Neural cell (in vitro differentiated cells): ENCODE data around the gene APP. TPM values are rescaled to one million over a fixed set of nuclear protein-coding genes. Genes with fewer than 3 reads are reported as not detected.

ENCODE experiments used
- H2AFZ ChIP-seq: fragments of 200-600, 300-800 bp; sonication (generic), shearing (Covaris generic); 2 replicates; pipeline ENCODE4 v1.6.0; 2014; ENCODE audit warnings: low read depth, mild to moderate bottlenecking, antibody characterized with exemption, low read length, moderate library complexity
- H3F3A ChIP-seq: fragments of 200-600 bp; shearing (Covaris generic); 2 replicates; pipeline ENCODE4 v1.6.1; 2016; ENCODE audit warnings: mild to moderate bottlenecking, moderate library complexity, mixed read lengths, antibody characterized with exemption, low read length; ENCODE audit not compliant: insufficient read depth, poor library complexity, severe bottlenecking
- H3K27ac ChIP-seq: fragments of 200-600, 300-800 bp; sonication (generic), shearing (Covaris generic); 2 replicates; pipeline ENCODE4 v1.5.1; 2014; ENCODE audit warnings: mild to moderate bottlenecking, low read length, moderate library complexity
- H3K27me3 ChIP-seq: fragments of 300-800, 200-600 bp; sonication (generic), shearing (Covaris generic); 2 replicates; pipeline ENCODE4 v1.6.0; 2014; ENCODE audit warnings: mild to moderate bottlenecking, low read depth, low read length, moderate library complexity; ENCODE audit not compliant: insufficient read depth
- H3K36me3 ChIP-seq: fragments of 300-800, 200-600 bp; sonication (generic), shearing (Covaris generic); 2 replicates; pipeline ENCODE4 v1.5.1; 2014; ENCODE audit warnings: mild to moderate bottlenecking, antibody characterized with exemption, low read length, moderate library complexity; ENCODE audit not compliant: insufficient read depth
- H3K4me2 ChIP-seq: fragments of 300-800, 200-600 bp; sonication (generic), shearing (Covaris generic); 2 replicates; pipeline ENCODE4 v1.6.0; 2014; ENCODE audit warnings: mild to moderate bottlenecking, low read length
- H3K4me3 ChIP-seq: fragments of 300-800, 200-600 bp; sonication (generic), shearing (Covaris generic); 2 replicates; pipeline ENCODE4 v1.5.1; 2014; ENCODE audit warnings: mild to moderate bottlenecking, low read length, moderate library complexity
- H3K79me2 ChIP-seq: fragments of 200-600 bp; shearing (Covaris generic); replicated peaks from 2 replicates; pipeline ENCODE4 v1.6.0; 2014; ENCODE audit warnings: mild to moderate bottlenecking, low read length, moderate library complexity; ENCODE audit not compliant: insufficient read depth
- H3K9ac ChIP-seq: fragments of 300-800, 200-600 bp; sonication (generic), shearing (Covaris generic); 2 replicates; pipeline ENCODE4 v1.6.1; 2016; ENCODE audit warnings: mild to moderate bottlenecking, low read length, mixed read lengths
- H3K9me2 ChIP-seq: fragments of 200-600 bp; shearing (Covaris generic); 2 replicates; pipeline ENCODE4 v1.6.1; 2016; ENCODE audit warnings: mild to moderate bottlenecking, low read length, mixed read lengths; ENCODE audit not compliant: insufficient read depth
- H3K9me3 ChIP-seq: fragments of 200-600, 300-800 bp; sonication (generic), shearing (Covaris generic); 2 replicates; pipeline ENCODE4 v1.6.1; 2016; ENCODE audit warnings: mild to moderate bottlenecking, mixed run types, low read length, moderate library complexity, mixed read lengths
- H4K20me1 ChIP-seq: fragments of 200-600 bp; shearing (Covaris generic); 2 replicates; pipeline ENCODE4 v1.6.1; 2016; ENCODE audit warnings: mild to moderate bottlenecking, mixed run types; ENCODE audit not compliant: insufficient read depth
- EP300 ChIP-seq: fragments of 450-650 bp; conservative IDR thresholded peaks from 2 replicates; pipeline ENCODE4 v1.6.1; 2014; ENCODE audit warnings: antibody characterized with exemption, mild to moderate bottlenecking, moderate library complexity; ENCODE audit not compliant: poor library complexity, severe bottlenecking
- EZH2 ChIP-seq: fragments of 200-600, 300-800 bp; shearing (Covaris generic), sonication (generic); IDR thresholded peaks from 2 replicates; pipeline ENCODE4 v1.6.1; 2014; ENCODE audit warnings: antibody characterized with exemption, low read length, borderline replicate concordance, mild to moderate bottlenecking; ENCODE audit not compliant: insufficient read depth, poor library complexity, severe bottlenecking
- MXI1 ChIP-seq: fragments of 450-650 bp; conservative IDR thresholded peaks from 2 replicates; pipeline ENCODE4 v1.6.1; 2014; ENCODE audit warnings: antibody characterized with exemption, mild to moderate bottlenecking; ENCODE audit not compliant: poor library complexity, severe bottlenecking
- POLR2AphosphoS5 ChIP-seq: IDR thresholded peaks from 2 replicates; pipeline ENCODE4 v1.6.1; 2012
- RAD21 ChIP-seq: fragments of 450-650 bp; conservative IDR thresholded peaks from 2 replicates; pipeline ENCODE4 v1.6.1; 2014; ENCODE audit warnings: antibody characterized with exemption, mild to moderate bottlenecking, moderate library complexity
- SMC3 ChIP-seq: fragments of 450-650 bp; conservative IDR thresholded peaks from 2 replicates; pipeline ENCODE4 v1.6.1; 2014; ENCODE audit warnings: antibody characterized with exemption, mild to moderate bottlenecking, moderate library complexity; ENCODE audit not compliant: poor library complexity
- TAF1 ChIP-seq: IDR thresholded peaks from 2 replicates; pipeline ENCODE4 v1.6.1; 2012; ENCODE audit warnings: low read depth
- polyA plus RNA-seq: library from polyadenylated mRNA; depleted of rRNA; stranded (reverse); fragments of >200 nt; gene quantifications from 2 replicates; pipeline ENCODE4 v1.2.3, GENCODE V29; 2014
- TF ChIP-seq, protein P1 (sequence below): fragments of 450-650 bp; IDR thresholded peaks from 2 replicates; pipeline ENCODE4 v1.5.1; 2014; ENCODE audit warnings: antibody characterized with exemption, mild to moderate bottlenecking, moderate library complexity; ENCODE audit not compliant: poor library complexity, severe bottlenecking
- TF ChIP-seq, protein P2 (sequence below): IDR thresholded peaks from 2 replicates; pipeline ENCODE4 v1.6.1; 2012; ENCODE audit warnings: borderline replicate concordance

Gene APP
- polyA plus RNA-seq, 1 donor from 2014 or later, result 470 TPM

DNA sequence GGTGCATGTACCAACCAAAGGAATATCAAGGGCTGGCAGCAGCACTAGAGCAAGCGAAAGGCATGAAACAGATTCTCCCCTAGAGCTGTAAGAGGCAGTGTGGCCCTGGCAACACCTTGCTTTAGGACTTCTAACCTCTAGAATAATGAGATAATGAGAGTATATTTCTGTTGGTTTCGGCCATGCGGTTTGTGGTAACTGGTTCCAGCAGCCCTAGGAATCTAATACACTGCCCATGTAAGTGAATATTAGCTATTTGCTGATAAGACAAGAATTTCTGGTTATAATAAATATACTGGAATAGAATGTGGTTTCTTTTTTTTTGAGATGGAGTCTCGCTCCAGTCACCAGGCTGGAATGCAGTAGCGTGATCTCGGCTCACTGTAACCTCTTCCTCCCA, 236.4 kb downstream of the APP start:
- H2AFZ ChIP-seq, result no peak overlapping the region
- H3K9ac ChIP-seq, result no peak overlapping the region
- no peaks in the 10 kb centered on the region for H3K9me3 ChIP-seq
- no peak overlapping the region for H3K4me2 ChIP-seq
- H3K27me3 ChIP-seq, result no peaks in the 10 kb centered on the region
- TF ChIP-seq RAD21 (no peak), EZH2 (no peak), MXI1 (no peak), EP300 (no peak), SMC3 (no peak), POLR2AphosphoS5 (no peak), TAF1 (no peak)
- TF ChIP-seq, protein P1, sequence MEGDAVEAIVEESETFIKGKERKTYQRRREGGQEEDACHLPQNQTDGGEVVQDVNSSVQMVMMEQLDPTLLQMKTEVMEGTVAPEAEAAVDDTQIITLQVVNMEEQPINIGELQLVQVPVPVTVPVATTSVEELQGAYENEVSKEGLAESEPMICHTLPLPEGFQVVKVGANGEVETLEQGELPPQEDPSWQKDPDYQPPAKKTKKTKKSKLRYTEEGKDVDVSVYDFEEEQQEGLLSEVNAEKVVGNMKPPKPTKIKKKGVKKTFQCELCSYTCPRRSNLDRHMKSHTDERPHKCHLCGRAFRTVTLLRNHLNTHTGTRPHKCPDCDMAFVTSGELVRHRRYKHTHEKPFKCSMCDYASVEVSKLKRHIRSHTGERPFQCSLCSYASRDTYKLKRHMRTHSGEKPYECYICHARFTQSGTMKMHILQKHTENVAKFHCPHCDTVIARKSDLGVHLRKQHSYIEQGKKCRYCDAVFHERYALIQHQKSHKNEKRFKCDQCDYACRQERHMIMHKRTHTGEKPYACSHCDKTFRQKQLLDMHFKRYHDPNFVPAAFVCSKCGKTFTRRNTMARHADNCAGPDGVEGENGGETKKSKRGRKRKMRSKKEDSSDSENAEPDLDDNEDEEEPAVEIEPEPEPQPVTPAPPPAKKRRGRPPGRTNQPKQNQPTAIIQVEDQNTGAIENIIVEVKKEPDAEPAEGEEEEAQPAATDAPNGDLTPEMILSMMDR, result no peak
- TF ChIP-seq, protein P2, sequence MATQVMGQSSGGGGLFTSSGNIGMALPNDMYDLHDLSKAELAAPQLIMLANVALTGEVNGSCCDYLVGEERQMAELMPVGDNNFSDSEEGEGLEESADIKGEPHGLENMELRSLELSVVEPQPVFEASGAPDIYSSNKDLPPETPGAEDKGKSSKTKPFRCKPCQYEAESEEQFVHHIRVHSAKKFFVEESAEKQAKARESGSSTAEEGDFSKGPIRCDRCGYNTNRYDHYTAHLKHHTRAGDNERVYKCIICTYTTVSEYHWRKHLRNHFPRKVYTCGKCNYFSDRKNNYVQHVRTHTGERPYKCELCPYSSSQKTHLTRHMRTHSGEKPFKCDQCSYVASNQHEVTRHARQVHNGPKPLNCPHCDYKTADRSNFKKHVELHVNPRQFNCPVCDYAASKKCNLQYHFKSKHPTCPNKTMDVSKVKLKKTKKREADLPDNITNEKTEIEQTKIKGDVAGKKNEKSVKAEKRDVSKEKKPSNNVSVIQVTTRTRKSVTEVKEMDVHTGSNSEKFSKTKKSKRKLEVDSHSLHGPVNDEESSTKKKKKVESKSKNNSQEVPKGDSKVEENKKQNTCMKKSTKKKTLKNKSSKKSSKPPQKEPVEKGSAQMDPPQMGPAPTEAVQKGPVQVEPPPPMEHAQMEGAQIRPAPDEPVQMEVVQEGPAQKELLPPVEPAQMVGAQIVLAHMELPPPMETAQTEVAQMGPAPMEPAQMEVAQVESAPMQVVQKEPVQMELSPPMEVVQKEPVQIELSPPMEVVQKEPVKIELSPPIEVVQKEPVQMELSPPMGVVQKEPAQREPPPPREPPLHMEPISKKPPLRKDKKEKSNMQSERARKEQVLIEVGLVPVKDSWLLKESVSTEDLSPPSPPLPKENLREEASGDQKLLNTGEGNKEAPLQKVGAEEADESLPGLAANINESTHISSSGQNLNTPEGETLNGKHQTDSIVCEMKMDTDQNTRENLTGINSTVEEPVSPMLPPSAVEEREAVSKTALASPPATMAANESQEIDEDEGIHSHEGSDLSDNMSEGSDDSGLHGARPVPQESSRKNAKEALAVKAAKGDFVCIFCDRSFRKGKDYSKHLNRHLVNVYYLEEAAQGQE, result no peak
- no peaks in the 10 kb centered on the region for H3K79me2 ChIP-seq
- peaks cover 7% of the 10 kb centered on the region for H3K36me3 ChIP-seq
- no peaks in the 10 kb centered on the region for H3F3A ChIP-seq
- no peaks in the 10 kb centered on the region for H4K20me1 ChIP-seq
- no peaks in the 10 kb centered on the region for H3K9me2 ChIP-seq
- H3K27ac ChIP-seq, result no peak overlapping the region
- H3K4me3 ChIP-seq, result no peak overlapping the region

DNA sequence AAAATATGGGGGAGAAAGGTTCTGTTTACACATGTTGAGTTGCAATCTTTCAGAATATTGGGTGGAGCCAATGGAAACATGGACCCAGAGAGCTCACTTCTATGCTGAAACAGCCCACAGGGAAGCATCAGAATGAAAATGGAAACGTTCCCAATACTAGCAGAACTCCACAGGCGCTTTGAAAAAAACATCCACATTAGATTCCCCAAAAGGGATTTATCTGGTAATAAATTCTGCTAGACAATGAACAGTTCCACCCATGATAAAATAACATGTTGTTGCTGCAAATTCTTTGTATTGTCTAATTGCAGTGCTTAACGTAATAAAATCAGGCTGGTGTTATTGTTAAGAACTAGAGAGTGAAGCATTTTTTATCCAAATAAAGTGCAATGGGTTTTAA, 238.8 kb downstream of the APP start:
- Histone ChIP-seq H2AFZ (no peak overlapping the region), H3K79me2 (no peaks in the 10 kb centered on the region), H3K36me3 (peaks cover 7% of the 10 kb centered on the region), H3K4me3 (no peak overlapping the region), H4K20me1 (no peaks in the 10 kb centered on the region), H3K27me3 (no peaks in the 10 kb centered on the region), H3K9me2 (no peaks in the 10 kb centered on the region), H3K4me2 (no peak overlapping the region), H3K9ac (no peak overlapping the region), H3F3A (no peaks in the 10 kb centered on the region), H3K27ac (no peak overlapping the region), H3K9me3 (no peaks in the 10 kb centered on the region)
- TF ChIP-seq POLR2AphosphoS5, result no peak

DNA sequence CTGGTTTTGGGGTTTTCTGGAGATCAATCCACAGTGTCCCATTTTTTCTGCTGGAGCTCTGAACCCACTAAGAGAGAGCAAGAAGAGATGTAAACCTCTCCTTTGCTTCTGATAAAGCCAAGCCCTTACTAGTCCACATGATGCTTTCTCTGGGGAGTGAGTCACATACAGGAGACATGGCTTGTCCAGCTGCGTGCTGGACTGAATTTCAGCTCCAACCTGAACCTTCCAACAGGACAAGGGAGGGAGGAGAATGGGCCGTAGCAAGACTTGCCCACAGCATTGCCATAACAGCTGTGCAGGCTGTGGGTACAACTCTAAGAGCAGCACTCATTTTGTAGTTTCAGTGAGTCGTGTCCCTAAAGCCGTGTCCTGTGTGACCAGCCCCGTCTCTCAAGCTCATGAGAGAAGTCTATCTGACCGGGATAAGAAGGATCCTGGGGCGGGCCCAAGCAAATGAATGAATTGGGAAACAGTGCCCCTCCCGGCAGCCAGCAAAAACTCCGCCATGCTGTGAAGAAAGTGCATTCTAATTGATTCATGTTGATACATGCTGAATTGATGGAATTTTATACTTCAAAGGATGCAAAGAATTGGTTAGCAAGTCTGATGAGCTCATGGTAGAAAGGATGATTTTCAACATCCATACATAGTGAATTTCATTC, 240.6 kb downstream of the APP start:
- H3K4me3 ChIP-seq, result no peak overlapping the region
- H3K79me2 ChIP-seq, result no peaks in the 10 kb centered on the region
- no peak overlapping the region for H3K9ac ChIP-seq
- H3K27me3 ChIP-seq, result no peaks in the 10 kb centered on the region
- no peaks in the 10 kb centered on the region for H4K20me1 ChIP-seq
- peaks cover 7% of the 10 kb centered on the region for H3K36me3 ChIP-seq
- no peaks in the 10 kb centered on the region for H3F3A ChIP-seq
- no peak overlapping the region for H3K4me2 ChIP-seq
- H3K9me3 ChIP-seq, result no peaks in the 10 kb centered on the region
- no peak overlapping the region for H2AFZ ChIP-seq
- no peak for TF ChIP-seq SMC3
- TF ChIP-seq POLR2AphosphoS5, result no peak
- TF ChIP-seq, protein P2, result no peak
- no peak overlapping the region for H3K27ac ChIP-seq
- H3K9me2 ChIP-seq, result no peaks in the 10 kb centered on the region
